Fibroblast of villous mesenchyme (primary cell): ENCODE data around the gene INO80D. TPM values are rescaled to one million over a fixed set of nuclear protein-coding genes. Genes with fewer than 3 reads are reported as not detected.
A peak's percentile ranks its signal among the peaks of the same experiment; 100 is the strongest.

ENCODE experiments used
- DNase-seq: peaks from one replicate; pipeline ENCODE4 v3.0.0-alpha.2; 2010; ENCODE audit warnings: low read depth
- H3K4me3 ChIP-seq: 2 replicates; pipeline ENCODE4 v1.5.1; 2011; ENCODE audit warnings: low read depth, mild to moderate bottlenecking, low read length
- total RNA-seq: library from RNA; depleted of rRNA; stranded (reverse); fragments of >200 nt; gene quantifications from 2 replicates; pipeline ENCODE4 v1.2.3, GENCODE V29; 2012
- TF ChIP-seq, protein P1 (sequence below): IDR thresholded peaks from 2 replicates; pipeline ENCODE4 v1.5.1; 2012; ENCODE audit warnings: low read depth, mild to moderate bottlenecking, low read length; ENCODE audit not compliant: insufficient read depth

The INO80D gene
- total RNA-seq, 1 donor, result 10.4 TPM

DNA sequence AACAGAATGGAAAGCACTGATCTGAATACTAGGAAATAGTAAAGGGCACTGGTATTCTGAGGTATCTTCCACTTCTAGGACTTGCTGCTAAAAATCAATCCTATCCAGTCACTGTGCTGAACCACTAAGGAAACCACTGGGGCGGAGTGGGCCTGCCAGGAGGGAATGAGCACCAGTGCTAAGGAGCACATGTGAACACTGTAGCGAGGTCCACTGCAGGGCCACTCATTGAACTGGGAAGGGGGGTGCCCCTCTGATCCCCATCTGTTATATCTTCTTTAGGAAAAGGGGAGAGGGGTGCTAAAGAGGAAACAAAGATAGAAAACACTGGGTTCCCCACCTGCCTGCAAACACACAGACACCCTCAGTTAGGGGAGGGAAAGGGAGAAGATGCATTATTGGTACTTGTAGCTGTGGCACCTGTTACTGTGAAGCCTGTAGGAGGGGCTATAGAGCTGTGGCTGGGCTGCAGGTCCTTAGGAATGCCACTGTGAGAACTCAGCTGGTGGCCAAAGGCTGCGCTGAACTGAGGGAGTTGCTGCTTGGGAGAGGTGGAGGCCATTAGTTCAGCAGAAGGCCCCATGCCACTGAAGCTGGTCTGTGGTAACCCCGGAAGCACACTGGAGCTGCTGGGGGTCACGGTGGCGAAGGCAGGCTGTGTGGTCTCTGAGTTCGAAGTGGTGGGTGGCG, 81.8 kb downstream of the INO80D start:
- TF ChIP-seq, protein P1, sequence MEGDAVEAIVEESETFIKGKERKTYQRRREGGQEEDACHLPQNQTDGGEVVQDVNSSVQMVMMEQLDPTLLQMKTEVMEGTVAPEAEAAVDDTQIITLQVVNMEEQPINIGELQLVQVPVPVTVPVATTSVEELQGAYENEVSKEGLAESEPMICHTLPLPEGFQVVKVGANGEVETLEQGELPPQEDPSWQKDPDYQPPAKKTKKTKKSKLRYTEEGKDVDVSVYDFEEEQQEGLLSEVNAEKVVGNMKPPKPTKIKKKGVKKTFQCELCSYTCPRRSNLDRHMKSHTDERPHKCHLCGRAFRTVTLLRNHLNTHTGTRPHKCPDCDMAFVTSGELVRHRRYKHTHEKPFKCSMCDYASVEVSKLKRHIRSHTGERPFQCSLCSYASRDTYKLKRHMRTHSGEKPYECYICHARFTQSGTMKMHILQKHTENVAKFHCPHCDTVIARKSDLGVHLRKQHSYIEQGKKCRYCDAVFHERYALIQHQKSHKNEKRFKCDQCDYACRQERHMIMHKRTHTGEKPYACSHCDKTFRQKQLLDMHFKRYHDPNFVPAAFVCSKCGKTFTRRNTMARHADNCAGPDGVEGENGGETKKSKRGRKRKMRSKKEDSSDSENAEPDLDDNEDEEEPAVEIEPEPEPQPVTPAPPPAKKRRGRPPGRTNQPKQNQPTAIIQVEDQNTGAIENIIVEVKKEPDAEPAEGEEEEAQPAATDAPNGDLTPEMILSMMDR, result peak; percentile 54
- no peak overlapping the region for H3K4me3 ChIP-seq
- DNase-seq, result peak; percentile 33

DNA sequence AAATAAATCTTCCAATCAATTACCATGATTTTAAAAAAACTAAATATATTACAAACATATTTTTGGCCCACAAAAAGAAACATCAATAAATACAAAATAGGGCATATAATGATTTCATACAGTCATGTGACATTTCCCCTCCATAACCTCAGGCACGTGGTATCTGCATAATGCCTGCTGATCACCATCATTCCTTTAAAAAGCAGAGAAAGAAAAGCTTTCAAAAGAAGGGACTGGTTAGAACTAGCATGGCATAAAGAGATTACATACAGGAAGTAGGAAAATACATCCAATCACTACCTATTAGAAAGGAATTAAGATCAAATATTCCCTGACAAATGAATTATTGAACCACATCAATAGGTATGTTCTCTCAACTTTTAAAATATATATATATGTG, 83.5 kb downstream of the INO80D start:
- no peak overlapping the region for H3K4me3 ChIP-seq
- TF ChIP-seq, protein P1, result no peak
- DNase-seq, result no peak

DNA sequence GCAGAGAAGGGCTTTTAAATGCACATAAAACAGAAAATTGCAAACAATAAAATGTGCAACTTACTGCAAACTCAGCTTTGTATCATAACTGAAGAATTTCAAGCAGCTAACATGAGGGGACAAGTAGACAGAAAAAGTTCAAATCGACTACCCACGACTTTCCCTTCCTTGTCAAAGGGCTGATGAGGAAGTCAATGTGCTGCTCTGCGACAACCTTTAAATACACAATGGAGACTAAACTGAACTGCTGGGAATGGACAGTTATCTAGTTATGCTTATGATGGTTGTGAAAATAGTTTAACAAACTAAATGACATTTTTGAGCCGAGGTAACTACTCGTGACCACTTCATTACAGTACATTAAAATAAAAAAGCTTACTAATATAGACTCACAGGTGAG, 84.1 kb downstream of the INO80D start:
- DNase-seq, result no peak
- TF ChIP-seq, protein P1, result no peak

DNA sequence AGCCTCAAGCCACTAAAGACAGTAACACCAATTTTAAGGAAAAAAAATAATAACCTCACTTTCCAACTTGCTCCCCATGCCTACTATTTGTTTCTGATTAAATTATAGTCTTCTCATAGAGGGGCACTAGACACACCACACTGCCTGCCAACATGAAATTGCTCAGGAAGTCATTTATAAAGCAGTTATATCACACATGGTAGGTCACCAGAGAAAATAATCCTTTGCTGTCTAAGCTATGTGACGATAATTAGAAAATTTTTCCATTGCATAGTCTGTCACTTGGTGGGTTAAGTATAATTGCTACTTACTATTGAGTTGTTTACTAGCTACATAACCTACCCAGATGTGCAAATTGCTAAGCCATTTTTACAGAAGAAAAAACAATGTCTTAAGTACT, 85.2 kb downstream of the INO80D start:
- H3K4me3 ChIP-seq, result no peak overlapping the region
- TF ChIP-seq, protein P1, result no peak

More for the DNA sequence above, 84.1 kb downstream of the INO80D start:
- no peak overlapping the region for H3K4me3 ChIP-seq

DNA sequence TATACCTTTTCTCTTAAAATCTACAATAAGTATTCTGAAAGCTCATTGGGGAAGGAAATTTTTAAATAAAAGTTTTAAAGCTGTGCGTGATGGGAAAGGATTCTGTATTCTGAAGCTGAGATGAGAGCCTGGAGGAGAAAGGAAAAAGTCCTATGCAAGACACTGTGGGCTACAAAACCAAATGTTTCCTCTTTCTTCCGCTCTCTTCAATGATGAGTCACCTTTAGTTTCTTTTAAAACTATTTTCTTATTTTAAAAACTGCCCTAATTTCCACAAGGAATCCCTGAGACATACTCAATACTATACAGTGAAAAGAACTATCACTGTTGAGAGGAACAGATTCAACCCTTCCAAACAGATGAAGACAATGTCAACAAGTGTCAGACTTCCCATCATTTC, 87.4 kb downstream of the INO80D start:
- DNase-seq, result no peak
- TF ChIP-seq, protein P1, result no peak
- H3K4me3 ChIP-seq, result no peak overlapping the region

More for the DNA sequence above, 85.2 kb downstream of the INO80D start:
- no peak for DNase-seq

DNA sequence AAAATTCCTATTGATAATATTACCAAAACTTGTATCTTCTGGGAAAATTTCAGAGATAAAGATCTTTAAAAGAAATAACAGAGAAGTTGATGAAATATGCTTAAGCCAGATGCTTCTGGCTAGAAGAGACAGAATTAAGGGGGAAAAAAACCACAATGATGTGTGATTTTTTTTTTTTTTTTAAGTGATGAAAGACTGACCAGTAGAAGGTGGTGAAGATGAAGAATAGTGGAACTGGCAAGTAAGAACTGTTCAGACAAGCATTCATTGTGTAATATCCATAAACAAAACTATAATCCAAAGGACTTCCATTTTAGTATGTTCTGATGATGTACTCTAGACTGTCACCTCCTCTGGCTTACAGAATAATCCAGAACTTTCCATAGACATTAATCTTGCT, 89.8 kb downstream of the INO80D start:
- DNase-seq, result no peak
- H3K4me3 ChIP-seq, result no peak overlapping the region
- TF ChIP-seq, protein P1, result no peak

DNA sequence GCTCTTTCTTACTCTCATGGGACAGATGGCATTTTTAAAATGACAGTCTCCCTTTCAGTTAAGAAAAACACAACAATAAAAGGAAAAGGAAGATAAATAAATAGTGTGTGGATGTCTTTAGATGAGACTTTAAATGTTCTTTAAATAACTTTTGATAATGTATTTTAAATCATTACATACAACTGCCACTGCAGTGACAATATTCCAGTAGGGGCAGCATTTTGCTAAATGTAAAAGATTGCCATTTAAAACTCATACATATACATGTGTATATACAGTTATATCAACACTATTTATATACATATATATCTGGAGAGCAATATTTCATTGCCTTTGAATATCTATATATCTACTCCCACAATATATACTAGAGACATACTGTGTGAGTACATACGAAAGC, 90.7 kb downstream of the INO80D start:
- no peak for DNase-seq
- TF ChIP-seq, protein P1, result no peak
- H3K4me3 ChIP-seq, result no peak overlapping the region
